GM18858 (cell line): Measurements from ENCODE around the gene ZNF862.

Experiments used
- ATAC-seq: cut with Tn5 transposase; IDR thresholded peaks from one replicate; pipeline ENCODE4 v1.9.1; 2021; ENCODE audit not compliant: unreplicated experiment

Gene ZNF862

DNA sequence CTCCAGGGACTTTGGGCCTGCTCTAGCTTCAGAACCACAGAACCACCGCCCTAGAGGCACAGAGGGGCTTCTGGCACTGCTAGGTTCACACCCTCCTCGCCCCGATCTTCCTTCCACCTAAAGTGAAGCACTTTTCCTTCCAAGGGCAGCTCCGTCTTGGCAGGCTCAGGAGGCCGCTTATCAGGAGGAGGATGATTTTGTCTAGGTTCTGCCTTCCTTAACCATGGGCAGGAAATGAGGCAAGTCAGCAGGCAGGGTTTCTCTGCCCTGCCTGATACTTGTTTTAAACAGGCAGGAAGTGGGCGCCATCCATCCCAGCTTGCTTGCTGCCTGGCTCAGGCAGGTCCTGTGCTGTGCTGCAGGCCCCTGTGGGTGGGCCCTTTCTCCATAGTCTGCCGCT lies 27.3 kb downstream of the ZNF862 start:
- peak; percentile 44 for ATAC-seq

DNA sequence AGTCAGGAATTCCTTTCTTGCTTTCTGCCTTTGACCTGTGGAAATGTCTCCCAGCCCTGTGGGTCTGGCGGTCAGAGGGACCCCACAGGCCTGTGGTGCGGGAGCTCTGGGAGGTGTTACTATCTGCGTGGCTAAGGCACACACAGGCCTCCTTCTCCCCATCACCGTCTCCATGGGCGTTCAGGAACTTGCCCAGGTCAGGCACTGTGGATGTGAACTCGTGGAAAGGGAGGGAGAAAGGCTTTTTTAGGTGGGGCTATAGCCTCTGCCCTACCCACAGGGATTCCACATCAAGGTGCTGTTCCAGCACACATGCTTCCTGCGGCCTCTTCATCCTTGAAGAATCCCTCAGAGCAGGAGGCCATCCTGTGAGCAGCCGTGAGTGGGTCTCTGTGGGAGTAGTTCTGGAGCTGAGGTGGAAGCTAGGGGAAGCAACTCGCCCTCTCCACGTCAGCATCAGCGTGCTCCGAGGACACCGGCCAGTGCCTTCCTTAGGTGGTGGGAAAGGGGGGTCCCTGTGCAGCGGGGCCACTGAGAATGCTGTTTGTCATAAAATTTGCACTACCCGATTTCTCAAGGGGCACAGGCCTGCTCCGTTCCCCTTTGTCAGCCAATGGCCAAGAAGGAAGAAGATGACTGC lies 28.1 kb downstream of the ZNF862 start:
- no peak for ATAC-seq

DNA sequence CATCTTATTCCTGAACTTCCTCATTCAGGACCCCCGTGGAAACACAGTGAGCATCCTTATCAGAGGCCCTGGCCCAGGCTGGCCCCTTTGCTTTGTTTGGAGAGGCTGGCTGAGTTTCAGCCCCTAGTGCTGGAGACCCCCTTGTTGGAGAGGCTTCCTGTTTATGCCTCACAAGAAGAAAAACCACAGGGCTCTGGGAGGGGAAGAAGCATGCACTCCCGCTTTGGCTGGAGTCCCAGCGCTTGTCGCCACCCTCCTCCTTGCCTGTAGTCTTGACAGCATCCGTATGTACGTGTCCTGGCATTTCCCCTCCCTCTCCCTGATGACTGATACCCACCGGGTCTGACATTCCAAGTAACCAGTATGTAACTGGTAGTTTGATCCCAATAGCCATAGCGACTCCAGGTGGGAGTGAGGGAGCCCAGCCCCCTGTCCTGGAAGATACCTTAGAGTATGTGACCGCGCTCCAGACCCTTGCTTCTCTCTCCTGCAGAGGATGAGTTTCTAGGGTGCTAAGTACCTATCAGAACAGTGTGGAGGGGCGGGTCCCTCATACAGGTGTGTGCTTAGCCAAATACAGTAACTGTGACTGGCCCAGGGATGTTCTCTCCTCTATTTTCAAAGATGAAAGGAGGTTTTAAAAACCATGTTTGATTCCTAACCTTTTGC lies 28.7 kb downstream of the ZNF862 start:
- ATAC-seq = no peak

DNA sequence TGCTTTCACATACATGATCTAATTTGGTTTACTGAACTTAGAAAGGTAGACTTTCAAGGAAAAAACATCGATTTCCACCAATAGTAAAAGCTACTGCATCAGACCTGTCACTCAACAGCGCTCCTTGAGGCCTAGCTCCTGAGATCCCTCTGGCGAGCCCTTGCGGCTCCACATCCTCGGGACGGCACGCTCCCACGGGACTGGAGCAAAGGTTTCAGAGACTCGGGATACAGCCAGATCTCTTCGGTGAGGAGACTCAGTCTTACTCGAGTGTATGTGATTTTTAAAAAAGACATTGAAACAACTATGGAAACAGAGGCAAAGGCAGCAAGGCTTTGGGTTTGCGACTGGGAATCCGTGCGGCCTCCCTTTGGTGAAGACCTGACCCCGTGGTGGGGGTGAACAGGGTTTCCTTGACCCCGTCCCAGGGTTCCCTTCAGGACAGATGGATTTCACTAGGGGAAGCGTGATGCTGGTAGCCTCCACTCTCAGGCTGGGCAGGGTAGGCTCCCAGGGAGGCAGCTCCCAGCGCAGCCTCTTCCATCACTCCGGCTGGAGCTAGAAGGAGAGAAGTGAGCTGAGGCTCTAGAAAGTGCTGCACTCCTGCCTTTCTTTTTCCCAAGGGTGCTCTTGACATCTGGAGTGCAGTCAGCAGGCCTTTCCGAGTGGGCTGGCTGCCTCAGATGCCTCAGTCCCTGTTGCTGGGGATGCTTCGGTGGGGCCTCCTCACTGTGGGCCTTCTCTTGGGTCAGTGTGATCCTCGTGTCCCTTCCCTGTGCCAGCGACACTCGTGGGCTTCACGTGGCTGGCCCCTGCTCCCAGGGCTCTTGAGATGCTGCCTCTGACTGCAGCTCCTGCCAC lies 29.8 kb downstream of the ZNF862 start:
- no peak for ATAC-seq

DNA sequence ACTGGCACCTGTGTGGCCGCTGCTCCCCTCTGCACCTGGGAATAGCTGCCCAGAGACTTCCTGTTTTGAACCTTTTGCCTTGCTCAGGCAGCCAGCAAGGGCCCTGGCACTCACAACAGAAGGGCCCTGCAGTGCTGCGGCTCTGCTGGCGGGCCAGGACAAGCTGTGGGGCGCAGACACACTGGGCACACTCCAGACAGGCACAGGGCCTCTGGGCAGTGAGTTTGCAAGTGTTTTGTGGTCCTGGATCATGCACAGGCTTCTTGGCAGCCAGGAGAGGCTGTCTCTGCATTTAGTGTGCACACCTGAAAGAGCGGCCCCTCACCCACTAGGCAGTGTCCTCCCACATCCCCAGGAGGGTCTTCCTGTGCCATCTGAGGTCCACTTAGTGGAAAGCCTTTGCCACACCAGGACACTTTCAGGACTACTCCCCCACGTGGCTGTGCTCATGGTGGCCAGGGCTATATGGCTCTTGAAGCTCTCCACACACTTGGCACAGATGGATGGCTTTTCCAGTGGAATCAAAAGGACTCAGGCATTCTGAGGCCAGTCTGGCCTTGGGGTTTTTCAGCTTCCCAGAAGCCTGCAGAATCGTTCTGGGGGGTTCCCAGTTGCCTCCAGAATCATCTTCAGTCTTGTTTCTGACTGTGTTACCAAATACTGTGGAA lies 30.6 kb downstream of the ZNF862 start:
- ATAC-seq = no peak

DNA sequence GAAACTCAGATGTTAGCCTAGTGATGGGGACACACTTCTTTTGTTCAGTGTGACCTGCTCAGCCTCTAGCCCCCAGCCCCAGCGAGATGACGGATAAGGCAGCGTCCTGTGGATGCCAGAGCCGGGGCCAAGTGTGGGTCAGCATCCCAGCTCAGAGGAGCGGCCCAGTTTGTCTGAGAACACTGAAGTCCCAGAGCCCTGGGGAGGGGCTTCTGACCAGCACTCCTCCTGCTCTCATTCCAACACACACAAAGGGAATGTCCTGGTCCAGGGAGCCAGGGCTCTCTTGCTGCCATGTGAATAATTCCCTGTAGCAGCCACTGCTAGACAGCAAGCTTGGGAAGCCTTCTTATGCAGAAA lies 31.1 kb downstream of the ZNF862 start:
- no peak for ATAC-seq

DNA sequence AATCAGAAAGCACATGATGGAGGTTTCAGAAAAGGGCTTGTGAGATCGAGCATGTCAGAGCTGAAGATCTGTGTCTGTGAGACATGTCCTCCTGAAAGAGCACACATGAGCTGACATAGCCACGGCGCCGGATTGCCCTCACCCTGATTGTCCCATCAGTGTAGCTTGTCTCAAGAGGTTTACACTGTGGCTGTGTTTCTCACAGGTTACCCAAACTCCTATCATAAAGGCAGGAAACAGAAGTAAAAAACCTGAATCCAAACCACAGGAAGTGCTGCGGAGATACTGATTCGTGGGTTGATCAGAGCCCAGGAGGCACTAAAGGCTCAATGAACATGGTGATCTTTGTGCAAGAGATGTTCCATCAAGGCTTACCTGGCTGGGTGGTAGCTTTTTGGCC lies 31.7 kb downstream of the ZNF862 start:
- ATAC-seq = no peak

DNA sequence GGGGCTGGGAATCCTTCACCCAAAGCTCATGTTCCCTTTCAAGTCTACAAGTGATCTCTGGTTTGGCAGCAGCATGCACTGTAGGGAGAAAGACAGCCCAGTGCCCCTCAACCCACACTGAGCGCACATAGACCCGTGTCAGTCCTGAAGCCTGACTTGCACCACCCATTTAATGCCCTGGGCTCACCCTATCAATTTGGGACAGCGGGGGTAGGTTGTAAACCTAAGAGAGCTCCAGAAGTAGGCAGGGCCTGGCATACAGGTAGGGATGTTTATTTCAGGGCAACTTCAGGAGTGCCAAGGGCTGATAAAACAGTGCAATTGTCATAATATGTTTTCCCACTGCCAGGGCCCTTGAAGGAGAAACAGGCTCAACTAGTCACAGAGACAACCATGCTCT lies 32.1 kb downstream of the ZNF862 start:
- ATAC-seq = no peak

DNA sequence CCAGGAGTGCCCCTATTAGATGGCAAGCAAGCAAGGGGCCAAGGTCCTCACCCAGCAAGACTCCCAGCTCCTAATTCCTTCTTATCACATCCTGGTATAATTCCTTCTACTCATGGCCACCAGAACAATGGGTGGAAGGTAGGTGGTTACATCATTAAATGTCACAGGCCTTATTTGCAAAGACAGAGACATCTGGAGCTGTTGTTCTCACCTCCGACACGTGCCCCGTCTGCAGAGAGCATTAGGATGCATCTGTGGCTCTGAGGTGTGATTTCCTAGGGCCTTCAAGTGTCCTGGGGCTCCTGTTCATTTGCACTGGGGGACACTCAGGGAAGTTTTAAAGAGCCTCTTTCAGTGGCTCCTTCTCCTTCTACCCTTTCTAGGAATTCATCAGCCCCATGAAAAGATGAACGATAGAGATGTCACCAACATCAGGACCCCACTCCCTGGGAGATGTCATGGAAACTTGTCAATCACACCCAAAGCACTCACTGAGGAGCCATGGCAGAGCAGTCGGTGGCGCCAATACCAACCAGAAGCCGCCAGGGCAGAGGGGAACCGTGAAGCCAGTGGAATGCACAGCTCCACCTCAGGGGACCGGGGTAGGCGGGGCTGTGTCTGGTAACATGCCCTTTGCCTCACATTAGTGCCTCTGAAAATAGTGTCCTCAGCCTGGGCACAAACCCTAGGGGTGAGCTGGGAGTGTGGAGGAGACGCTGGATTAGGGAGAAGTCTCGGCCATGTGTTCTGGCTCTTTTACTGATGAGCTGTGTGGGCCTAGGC lies 32.7 kb downstream of the ZNF862 start:
- ATAC-seq = no peak

DNA sequence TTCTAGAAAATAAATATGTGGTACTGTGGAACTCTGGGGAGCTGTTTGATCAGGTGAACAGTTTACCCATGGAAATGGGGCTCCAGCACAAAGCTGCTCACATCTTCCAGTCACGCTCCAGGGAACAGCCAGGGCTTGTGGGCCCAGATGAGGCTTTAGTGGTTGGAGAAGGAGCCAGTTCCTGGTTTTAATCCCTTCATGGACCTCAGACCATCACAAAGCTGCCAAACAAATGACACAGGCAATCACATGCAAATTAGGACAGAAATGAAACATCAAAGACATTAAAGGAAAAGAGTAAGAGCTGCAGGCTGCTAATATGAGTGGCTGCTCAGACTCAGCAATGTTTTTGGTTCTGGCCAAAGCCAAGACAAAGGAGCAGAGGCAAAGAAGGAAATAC lies 33.4 kb downstream of the ZNF862 start:
- no peak for ATAC-seq

DNA sequence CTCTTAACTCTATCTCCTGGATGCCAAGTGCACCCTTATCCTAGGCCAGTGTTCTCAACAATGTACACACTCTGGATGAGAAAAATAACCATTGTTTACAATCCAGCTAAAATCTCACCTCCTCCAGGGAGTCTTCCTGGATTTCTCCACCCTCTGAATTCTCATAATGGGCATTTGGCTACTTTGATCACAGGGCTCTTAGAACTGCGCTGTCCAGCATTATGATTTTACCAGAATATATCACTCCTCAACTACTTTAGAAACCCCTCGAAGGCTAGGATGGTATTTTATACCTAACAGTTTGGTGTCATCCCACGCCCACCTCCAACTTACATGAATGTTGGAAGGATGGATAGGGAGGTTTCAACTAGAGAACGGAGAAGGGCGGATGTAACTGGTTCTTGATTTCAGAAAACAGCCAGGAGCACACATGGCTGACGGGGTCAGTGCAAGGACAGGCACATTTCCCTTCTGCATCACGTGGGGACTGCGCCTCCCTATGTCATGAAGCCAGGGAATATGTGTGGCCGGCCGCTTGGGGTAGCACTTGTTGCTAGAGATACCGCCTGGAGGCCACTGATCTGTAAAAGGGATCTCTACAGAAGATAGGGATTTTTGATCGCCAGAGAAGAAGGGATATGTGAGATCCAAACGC lies 34.4 kb downstream of the ZNF862 start:
- ATAC-seq = no peak

DNA sequence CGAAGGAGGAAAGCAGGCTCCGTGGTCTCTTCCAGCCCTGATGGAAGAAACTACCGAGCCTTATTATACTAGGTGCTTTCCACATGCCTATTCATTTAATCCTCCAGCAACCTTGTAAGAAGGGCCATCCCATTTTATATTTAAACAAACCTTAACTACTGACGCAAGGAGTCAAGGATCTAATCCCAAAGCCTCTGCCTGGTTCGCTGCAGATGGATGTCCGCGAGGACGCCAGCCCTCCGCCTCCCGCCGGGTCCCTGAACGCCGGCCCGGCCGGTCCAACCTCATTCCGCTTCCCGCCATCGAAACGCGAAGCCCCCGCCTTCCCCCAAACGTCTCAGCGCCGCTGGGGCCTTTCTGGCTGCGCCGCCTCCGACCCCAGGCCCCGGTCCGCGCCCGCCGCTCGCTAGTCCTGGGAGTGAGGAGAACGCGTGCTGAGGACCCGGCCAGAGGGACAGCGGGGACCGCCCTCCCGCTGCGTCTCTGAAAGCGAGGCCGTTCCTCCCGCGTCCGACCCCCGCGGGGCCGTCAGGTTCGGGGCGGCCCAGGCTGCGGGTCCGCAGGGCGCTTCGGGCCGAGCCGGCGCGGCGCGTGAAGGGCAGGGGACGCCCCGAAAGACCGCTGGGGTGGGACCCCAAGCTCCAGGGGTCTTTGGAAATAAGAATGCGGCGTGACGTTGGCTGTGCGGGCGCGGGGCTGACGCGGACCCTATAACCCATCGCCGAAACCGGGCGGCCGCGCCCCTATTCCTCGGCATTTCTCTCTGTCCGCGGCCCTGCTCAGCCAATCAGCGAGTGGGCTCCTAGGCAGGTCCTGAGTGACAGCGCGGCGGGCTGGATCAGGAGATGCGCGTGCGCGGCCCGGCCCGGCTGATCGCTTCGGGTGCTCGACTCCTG lies 35.1 kb downstream of the ZNF862 start, which contains the start of gene ATP6V0E2:
ATP6V0E2 (plus strand) TSS at position 896 of the 896 bp plus-strand sequence. CDS start 97 bp downstream, outside the sequence.
- peak; percentile 82 for ATAC-seq

DNA sequence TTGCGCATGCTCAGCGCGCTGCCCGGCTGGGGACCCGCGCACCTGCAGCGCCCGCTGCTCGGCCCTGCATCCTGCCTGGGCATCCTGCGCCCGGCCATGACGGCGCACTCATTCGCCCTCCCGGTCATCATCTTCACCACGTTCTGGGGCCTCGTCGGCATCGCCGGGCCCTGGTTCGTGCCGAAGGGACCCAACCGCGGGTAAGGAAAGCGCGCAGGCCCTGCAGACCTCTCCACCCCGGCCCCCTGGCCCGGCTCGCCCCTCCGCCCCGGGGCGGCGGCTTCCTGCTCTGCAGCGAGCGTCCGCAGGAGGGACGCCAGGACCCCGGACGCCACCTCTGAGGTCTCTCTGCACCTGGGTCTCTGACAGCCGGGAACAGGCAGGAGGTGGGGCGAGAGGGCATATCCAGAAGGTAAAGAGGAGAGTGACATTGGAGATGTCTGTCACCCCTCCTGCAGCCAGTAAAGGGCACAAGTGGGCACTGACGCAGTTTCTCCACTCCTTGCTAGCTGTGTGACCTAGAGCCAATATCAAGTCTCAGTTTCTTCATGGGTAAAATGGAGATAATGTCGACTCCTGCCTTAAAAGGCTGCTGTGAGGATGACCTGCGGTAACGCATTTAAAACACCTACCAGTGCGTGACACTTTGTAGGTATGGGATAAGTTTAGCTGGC lies 35.9 kb downstream of the ZNF862 start:
- peak; percentile 23 for ATAC-seq

DNA sequence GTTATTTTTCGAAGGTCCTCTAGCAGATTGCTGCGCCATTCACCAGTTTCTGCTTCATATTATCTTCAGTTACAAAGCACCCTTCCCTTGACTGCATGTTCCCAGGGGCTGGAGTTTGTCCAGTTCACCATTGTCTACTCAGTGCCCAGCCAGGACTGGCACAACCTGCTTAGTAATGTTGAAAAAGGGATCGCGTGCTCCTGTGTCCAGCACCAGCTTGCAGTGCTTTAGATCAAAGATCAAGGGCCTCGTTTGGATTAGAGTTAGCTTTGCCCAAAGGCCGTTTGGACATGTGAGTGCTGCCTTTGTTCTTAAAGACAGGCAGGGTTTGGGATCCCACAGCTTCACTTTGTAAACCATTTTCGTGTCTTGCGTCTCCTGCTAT lies 36.5 kb downstream of the ZNF862 start:
- no peak for ATAC-seq

DNA sequence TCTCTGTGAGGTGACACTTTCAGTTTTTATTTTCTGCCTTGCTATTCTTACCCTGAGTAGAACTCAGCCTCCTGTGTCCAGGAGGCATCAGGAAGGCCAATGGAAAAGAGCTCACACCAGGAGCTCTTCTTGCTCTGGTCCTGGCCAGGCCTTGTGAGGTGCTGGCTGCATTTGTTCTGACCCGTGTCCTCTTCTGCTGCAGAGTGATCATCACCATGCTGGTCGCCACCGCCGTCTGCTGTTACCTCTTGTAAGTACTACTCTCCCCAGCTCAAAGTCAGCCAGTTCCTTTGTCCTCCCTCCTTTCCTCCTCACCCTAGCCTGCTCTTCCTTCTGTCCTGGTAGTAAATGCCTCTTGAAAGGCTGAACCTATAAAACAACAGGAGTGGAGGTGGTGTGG lies 37.2 kb downstream of the ZNF862 start:
- ATAC-seq = no peak

DNA sequence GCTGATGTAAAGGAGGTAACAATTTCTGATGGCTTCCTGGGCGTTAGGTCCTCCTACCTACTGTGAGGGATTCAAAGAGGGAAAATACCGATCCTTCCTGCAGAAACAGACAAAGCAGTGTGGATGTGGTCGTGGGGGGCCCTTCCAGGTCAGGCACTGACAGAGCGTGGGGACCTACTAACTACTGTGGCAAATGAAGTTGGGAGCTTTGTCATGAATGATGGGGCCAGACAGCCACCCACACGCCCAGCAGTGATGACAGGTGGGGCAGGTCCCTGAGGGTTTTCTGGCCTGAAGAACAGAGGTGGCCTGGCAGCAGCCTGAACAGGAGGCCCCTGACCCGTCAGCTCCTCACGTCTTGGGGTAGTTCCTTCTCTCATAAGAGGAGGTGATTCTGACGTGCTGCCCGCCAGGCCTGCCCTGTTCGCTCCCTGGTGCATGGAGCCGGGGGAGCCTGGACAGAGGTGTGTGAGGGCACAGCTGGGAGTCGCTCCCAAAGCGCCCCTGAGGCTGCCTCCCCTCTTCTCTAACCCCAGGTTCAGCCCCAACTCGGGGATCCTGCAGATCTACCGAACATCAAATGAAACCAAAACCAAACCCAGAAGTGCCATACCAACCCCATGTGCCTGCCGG lies 39.8 kb downstream of the ZNF862 start:
- ATAC-seq = no peak

DNA sequence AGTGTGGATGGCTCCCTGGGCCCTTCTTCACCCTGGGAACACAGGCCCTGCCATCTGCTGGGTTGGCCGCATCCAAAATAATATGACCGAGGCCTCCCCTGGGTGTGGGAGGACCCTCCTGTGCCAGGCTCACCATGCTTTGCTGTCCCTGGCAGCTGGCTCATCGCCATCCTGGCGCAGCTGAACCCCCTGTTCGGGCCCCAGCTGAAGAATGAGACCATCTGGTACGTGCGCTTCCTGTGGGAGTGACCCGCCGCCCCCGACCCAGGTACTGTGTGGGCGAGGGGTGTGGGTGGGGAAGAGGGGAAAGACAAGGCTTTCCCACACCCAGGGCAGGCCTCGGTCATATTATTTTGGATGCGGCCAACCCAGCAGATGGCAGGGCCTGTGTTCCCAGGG lies 40.3 kb downstream of the ZNF862 start:
- no peak for ATAC-seq

DNA sequence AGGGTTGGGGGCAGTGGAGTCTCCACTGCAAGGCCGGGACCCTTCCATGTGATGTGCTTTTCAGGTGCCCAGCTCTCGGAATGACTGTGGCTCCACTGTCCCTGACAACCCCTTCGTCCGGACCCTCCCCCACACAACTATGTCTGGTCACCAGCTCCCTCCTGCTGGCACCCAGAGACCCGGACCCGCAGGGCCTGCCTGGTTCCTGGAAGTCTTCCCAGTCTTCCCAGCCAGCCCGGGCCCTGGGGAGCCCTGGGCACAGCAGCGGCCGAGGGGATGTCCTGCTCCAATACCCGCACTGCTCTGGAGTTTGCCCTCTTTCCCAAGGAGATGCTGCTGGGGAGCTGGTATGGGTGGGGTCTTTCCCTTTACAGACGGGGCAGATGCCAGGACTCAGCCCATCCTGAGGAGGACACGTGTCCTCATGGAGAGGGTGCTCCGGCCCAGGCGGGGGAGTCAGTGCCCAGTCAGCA lies 41.1 kb downstream of the ZNF862 start:
- ATAC-seq = no peak
